Activated CD4-positive, CD25-positive, alpha-beta regulatory T cell treated with anti-CD3 and anti-CD28 coated beads, Interleukin-2, amount 50 U/mL, for 16 hours (primary cell): ENCODE measurements around the gene MEGF6.
"Not testable (repeated sequence)": the region's sequence is repeated elsewhere in the genome, so short reads cannot be mapped to it uniquely, and the experiment has no call there.

Experiments used
- DNase-seq: peaks from one replicate; pipeline ENCODE4 v3.0.0-alpha.2; 2020; ENCODE audit warnings: low read depth, low spot score

The MEGF6 gene

GRCh38 chr1:3629561-3630160 is 18.4 kb upstream of the MEGF6 start:
- no peak for DNase-seq

DNA sequence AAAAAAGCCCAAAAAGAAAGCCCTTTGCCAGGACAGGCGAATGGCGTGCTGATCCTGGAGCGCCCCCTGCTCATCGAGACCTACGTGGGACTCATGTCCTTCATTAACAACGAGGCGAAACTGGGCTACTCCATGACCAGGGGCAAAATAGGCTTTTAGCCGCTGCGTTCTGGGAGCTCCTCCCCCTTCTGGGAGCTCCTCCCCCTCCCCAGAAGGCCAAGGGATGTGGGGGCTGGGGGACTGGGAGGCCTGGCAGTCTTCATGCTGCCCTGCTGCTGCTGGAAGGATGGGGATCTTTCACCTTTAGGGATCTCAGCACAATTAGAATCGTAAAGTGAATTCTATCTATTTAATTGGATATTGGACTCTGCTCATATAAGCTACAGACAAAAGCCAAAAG is 17.1 kb upstream of the MEGF6 start:
- no peak for DNase-seq

- DNase-seq = no peak
Measured at GRCh38 chr1:3627515-3628253, 16.4 kb upstream of the MEGF6 start.

DNA sequence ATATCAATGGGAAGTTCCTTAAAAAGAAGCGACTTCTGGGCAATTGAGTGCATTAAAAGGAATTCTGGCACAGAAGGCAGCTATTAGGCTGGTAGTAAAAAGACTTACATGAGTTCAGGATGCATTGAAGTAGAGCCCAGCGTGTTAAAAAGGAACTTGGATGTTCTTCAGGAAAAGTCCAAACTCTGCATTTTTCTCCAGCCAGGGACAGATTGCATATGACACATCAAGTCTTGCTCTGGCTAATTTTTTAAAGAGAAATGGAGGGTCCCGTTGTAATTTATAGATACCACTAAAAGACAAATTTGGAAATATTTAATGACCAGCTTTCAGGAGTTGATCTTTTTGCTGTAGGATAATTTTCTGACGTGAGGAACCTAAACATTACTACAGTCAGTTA is 14.7 kb upstream of the MEGF6 start:
- no peak for DNase-seq

DNA sequence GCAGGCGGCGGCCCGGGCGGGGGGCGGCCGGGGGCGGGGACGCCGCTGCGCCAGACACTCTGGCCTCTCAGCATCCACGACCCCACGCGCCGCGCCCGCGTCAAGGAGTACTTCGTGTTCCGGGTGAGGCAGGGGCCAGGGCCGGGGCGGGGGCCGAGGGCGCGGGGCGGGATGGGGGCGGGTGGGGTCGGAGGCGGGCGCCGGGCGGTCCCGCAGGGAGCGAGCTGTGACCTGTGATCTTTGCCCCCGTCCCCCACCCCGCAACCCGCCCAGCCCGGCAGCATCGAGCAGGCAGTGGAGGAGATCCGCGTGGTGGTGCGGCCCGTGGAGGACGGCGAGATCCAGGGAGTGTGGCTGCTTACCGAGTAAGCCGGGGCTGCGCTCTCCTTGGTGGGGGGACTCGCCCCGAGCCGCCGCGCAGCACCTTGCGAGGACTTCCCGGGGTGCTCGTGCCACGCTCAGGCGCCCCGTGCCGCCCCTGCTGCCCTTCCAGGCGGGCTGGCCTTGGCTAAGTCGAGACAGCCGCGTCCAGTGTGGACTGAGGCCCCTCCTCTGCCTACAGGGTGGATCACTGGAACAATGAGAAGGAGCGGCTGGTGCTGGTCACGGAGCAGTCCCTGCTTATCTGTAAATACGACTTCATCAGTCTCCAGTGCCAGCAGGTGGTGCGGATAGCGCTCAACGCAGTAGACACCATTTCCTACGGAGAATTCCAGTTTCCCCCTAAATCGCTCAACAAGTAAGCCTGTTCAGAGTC is 14.0 kb upstream of the MEGF6 start:
- DNase-seq = no peak

- peak; percentile 99 for DNase-seq
Measured at GRCh38 chr1:3624200-3625136, 13.2 kb upstream of the MEGF6 start, which contains the start of gene TPRG1L. Gene TPRG1L (plus strand): TSS chr1:3625015. CDS start chr1:3625073, 58 bp downstream.

DNA sequence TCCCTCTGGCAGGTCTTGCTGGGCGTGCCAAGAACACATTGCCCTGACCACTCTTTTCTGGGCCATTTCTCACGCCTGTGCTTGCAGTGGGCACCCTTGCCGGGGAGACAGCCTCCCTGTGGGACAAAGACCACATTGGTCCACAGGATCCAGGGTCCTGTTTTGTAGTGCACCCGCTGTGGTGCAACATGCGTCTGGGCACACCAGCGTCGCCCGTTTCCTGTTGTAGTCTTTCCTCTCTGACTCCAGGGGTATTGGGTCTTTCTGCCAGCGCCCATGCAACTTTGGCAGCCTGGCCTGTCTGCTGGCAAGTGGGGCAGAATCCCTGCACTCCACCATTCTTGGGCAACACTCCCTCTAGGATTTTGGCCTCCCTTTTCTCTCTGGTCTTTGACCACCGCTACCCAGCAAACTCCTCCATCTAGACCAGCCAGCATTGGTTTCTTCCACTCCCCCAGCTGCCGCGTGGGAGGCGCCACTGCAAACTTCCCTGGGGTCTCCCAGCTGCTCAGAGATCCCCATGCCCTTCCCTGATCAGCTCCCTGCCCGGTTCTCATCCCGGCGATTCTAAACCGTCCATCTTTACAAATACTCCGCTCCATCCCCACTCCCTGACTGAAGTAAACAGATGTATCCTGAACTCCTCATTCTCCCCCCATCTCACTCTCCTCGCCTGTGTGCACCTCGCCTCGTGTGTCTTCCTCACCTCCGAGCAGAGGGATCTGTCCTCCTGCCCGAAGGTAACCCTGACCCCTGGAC is 12.3 kb upstream of the MEGF6 start:
- no peak for DNase-seq

DNA sequence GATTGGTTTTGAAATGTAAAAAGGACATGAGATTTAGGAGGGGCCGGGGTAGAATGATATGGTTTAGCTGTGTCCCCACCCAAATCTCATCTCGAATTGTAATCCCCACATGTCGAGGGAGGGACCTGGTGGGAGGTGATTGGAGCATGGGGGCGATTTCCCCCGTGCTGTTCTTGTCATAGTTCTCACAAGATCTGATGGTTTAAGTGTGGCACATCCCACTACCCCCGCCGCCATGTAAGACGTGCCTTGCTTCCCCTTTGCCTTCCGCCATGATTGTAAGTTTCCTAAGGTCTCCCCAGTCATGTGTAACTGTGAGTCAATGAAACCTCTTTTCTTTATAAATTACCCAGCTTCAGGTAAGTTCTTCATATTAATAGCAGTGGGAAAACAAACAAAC is 10.8 kb upstream of the MEGF6 start:
- DNase-seq = not testable (repeated sequence)

GRCh38 chr1:3621151-3621671 is 9.9 kb upstream of the MEGF6 start:
- DNase-seq = not testable (repeated sequence)

- DNase-seq = no peak
Measured at GRCh38 chr1:3620708-3621107, 9.4 kb upstream of the MEGF6 start.

GRCh38 chr1:3618881-3619671 is 7.8 kb upstream of the MEGF6 start:
- peak; percentile 68 for DNase-seq

- no peak for DNase-seq
Measured at GRCh38 chr1:3618531-3618880, 7.2 kb upstream of the MEGF6 start.

- DNase-seq = no peak
Measured at GRCh38 chr1:3617806-3618345, 6.6 kb upstream of the MEGF6 start.

DNA sequence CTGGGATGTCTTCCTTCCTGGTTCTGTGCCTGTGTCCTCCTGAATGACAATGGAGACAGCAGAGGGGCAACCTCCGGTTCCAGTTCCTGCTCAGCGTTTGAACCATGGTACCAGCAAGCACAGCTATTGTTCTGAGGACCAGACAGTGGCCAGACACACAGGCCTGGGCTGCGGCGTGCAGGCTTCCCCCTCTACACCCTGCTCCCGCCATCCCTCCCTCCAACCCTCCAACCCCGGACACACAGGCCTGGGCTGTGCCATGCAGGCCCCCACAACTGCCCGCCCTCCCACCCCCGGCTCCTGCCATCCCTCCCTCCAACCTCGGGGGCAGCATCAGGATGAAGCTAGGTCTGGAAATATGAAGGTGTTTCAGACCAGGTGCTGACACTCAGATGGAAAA is 5.6 kb upstream of the MEGF6 start:
- DNase-seq = no peak

GRCh38 chr1:3614755-3615742 is 3.7 kb upstream of the MEGF6 start:
- DNase-seq = no peak

DNA sequence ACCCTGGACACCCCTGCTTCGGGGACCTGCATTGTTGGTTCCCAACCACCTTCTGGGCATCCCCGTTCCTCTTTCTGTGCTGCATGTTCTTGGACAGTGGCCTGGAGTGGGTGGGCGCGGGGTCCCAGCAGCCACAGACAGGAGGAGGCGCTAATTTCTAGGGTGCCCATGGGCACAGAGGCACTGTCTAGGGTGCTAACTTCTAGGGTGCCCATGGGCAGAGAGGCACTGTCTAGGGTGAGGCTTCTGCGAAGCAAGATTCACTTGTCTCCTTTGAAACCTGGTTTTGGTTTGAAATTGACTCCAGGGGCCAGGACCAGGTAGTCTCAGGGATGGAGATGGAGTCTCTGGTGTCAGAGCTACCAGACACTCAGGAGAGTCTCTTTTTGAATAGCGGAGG is 815 bp upstream of the MEGF6 start:
- no peak for DNase-seq

- no peak for DNase-seq
Measured at GRCh38 chr1:3610527-3611169, 660 bp downstream of the MEGF6 start.
